AG10803 (cell line): Measurements from ENCODE around the gene GALNTL6.
"Not testable (repeated sequence)": the region's sequence is repeated elsewhere in the genome, so short reads cannot be mapped to it uniquely, and the experiment has no call there.

ENCODE experiments used
- DNase-seq: peaks from one replicate; pipeline ENCODE4 v3.0.0; 2010; ENCODE audit warnings: low read depth
- H3K4me3 ChIP-seq: 2 replicates; pipeline ENCODE4 v1.5.1; 2011; ENCODE audit warnings: mild to moderate bottlenecking, low read length, control low read depth
- CTCF ChIP-seq: conservative IDR thresholded peaks from 2 replicates; pipeline ENCODE4 v1.5.1; 2011; ENCODE audit warnings: mild to moderate bottlenecking, low read length, control low read depth, inconsistent platforms

The GALNTL6 gene

GRCh38 chr4:172721659-172722058 lies 908.5 kb downstream of the GALNTL6 start:
- no peak for DNase-seq
- no peak overlapping the region for H3K4me3 ChIP-seq
- TF ChIP-seq CTCF, result no peak

- H3K4me3 ChIP-seq, result no peak overlapping the region
- TF ChIP-seq CTCF, result no peak
- DNase-seq, result peak; percentile 9
Measured at GRCh38 chr4:172725581-172725980, 912.4 kb downstream of the GALNTL6 start.

GRCh38 chr4:172726001-172726423 lies 912.8 kb downstream of the GALNTL6 start:
- no peak for DNase-seq
- no peak for TF ChIP-seq CTCF
- H3K4me3 ChIP-seq, result no peak overlapping the region

- DNase-seq, result no peak
- H3K4me3 ChIP-seq, result no peak overlapping the region
- TF ChIP-seq CTCF, result no peak
Measured at GRCh38 chr4:172727631-172728030, 914.4 kb downstream of the GALNTL6 start.

GRCh38 chr4:172733645-172734044 lies 920.4 kb downstream of the GALNTL6 start:
- not testable (repeated sequence) for DNase-seq, H3K4me3 ChIP-seq

GRCh38 chr4:172734555-172734954 lies 921.4 kb downstream of the GALNTL6 start:
- no peak for DNase-seq
- TF ChIP-seq CTCF, result no peak
- H3K4me3 ChIP-seq, result no peak overlapping the region

GRCh38 chr4:172736046-172736445 lies 922.8 kb downstream of the GALNTL6 start:
- no peak for TF ChIP-seq CTCF
- H3K4me3 ChIP-seq, result no peak overlapping the region
- no peak for DNase-seq

- no peak for TF ChIP-seq CTCF
- no peak overlapping the region for H3K4me3 ChIP-seq
- DNase-seq, result no peak
Measured at GRCh38 chr4:172740434-172740833, 927.2 kb downstream of the GALNTL6 start.
